OCI-LY1 (cell line): ENCODE data around the gene XRRA1.

Experiments
- H2AFZ ChIP-seq: fragments of 200-600 bp; sonication (generic), shearing (Covaris generic); 2 replicates; pipeline ENCODE4 v1.6.0; 2014; ENCODE audit warnings: antibody characterized with exemption, mild to moderate bottlenecking, low read length
- H3F3A ChIP-seq: fragments of 200-600 bp; sonication (generic), shearing (Covaris generic); 2 replicates; pipeline ENCODE4 v1.6.0; 2014; ENCODE audit warnings: mild to moderate bottlenecking, antibody characterized with exemption, low read length, moderate library complexity; ENCODE audit not compliant: insufficient read depth
- H3K27ac ChIP-seq: fragments of 200-600 bp; sonication (generic); 2 replicates; pipeline ENCODE4 v1.5.1; 2014; ENCODE audit warnings: low read length, mixed run types, mild to moderate bottlenecking, low read depth; ENCODE audit not compliant: poor library complexity, severe bottlenecking
- H3K27me3 ChIP-seq: fragments of 200-600 bp; sonication (generic); 2 replicates; pipeline ENCODE4 v1.6.0; 2014; ENCODE audit warnings: antibody characterized with exemption, mild to moderate bottlenecking, low read length, moderate library complexity; ENCODE audit not compliant: insufficient read depth
- H3K36me3 ChIP-seq: fragments of 200-600 bp; sonication (generic); 2 replicates; pipeline ENCODE4 v1.6.1; 2014; ENCODE audit warnings: mild to moderate bottlenecking, antibody characterized with exemption, low read length, moderate library complexity, mixed read lengths; ENCODE audit not compliant: insufficient read depth
- H3K4me1 ChIP-seq: fragments of 200-600 bp; sonication (generic); 2 replicates; pipeline ENCODE4 v1.5.1; 2014; ENCODE audit warnings: mild to moderate bottlenecking, low read length, moderate library complexity; ENCODE audit not compliant: insufficient read depth, severe bottlenecking
- H3K4me2 ChIP-seq: fragments of 200-600 bp; sonication (generic), shearing (Covaris generic); 2 replicates; pipeline ENCODE4 v1.6.1; 2014; ENCODE audit warnings: low read length
- H3K4me3 ChIP-seq: fragments of 200-600 bp; sonication (generic); 2 replicates; pipeline ENCODE4 v1.5.1; 2014; ENCODE audit warnings: low read length, low read depth, mild to moderate bottlenecking, mixed read lengths; ENCODE audit not compliant: poor library complexity, severe bottlenecking
- H3K79me2 ChIP-seq: fragments of 200-600 bp; shearing (Covaris generic); 2 replicates; pipeline ENCODE4 v1.6.1; 2016; ENCODE audit warnings: mixed run types, low read length, mixed read lengths; ENCODE audit not compliant: insufficient read depth
- H3K9ac ChIP-seq: fragments of 200-600 bp; sonication (generic), shearing (Covaris generic); 2 replicates; pipeline ENCODE4 v1.6.1; 2014; ENCODE audit warnings: mild to moderate bottlenecking, low read length, mixed read lengths
- H3K9me2 ChIP-seq: fragments of 200-600 bp; sonication (generic), shearing (Covaris generic); 2 replicates; pipeline ENCODE4 v1.6.1; 2014; ENCODE audit warnings: low read depth, mild to moderate bottlenecking, low read length, mixed read lengths
- H3K9me3 ChIP-seq: fragments of 200-600 bp; shearing (Covaris generic); 2 replicates; pipeline ENCODE4 v1.6.1; 2014; ENCODE audit warnings: low read length, mixed read lengths
- H4K20me1 ChIP-seq: fragments of 200-600 bp; sonication (generic), shearing (Covaris generic); 2 replicates; pipeline ENCODE4 v1.6.0; 2016; ENCODE audit warnings: mild to moderate bottlenecking, low read length; ENCODE audit not compliant: insufficient read depth
- CTCF ChIP-seq: fragments of 200-600 bp; sonication (generic), shearing (Covaris generic); IDR thresholded peaks from 2 replicates; pipeline ENCODE4 v1.5.1; 2017; ENCODE audit warnings: mild to moderate bottlenecking, antibody characterized with exemption, low read length, moderate library complexity, mixed read lengths
- EZH2 ChIP-seq: fragments of 200-600 bp; sonication (generic), shearing (Covaris generic); IDR thresholded peaks from 2 replicates; pipeline ENCODE4 v1.8.0; 2017; ENCODE audit warnings: borderline replicate concordance, mixed run types, mild to moderate bottlenecking, antibody characterized with exemption, low read length, moderate library complexity, mixed read lengths

The XRRA1 gene

GRCh38 chr11:74935285-74935684, 13.6 kb downstream of the XRRA1 start:
- Histone ChIP-seq H3K79me2 (no peaks in the 10 kb centered on the region), H3K4me1 (no peaks in the 10 kb centered on the region), H3F3A (no peaks in the 10 kb centered on the region), H3K36me3 (peaks cover 62% of the 10 kb centered on the region), H4K20me1 (no peaks in the 10 kb centered on the region), H3K9ac (no peak overlapping the region), H3K4me3 (no peak overlapping the region), H3K27ac (no peak overlapping the region), H3K9me2 (no peaks in the 10 kb centered on the region), H3K9me3 (no peaks in the 10 kb centered on the region), H3K27me3 (no peaks in the 10 kb centered on the region), H2AFZ (no peak overlapping the region), H3K4me2 (no peak overlapping the region)
- TF ChIP-seq EZH2 (no peak), CTCF (no peak)

- Histone ChIP-seq H3K4me3 (no peak overlapping the region), H3K36me3 (peaks cover 77% of the 10 kb centered on the region), H3K9me2 (no peaks in the 10 kb centered on the region), H3K27me3 (no peaks in the 10 kb centered on the region), H3K4me1 (no peaks in the 10 kb centered on the region), H3F3A (no peaks in the 10 kb centered on the region), H3K79me2 (no peaks in the 10 kb centered on the region), H2AFZ (no peak overlapping the region), H4K20me1 (no peaks in the 10 kb centered on the region), H3K9ac (no peak overlapping the region), H3K27ac (no peak overlapping the region), H3K4me2 (no peak overlapping the region), H3K9me3 (no peaks in the 10 kb centered on the region)
- TF ChIP-seq EZH2 = no peak
- no peak for TF ChIP-seq CTCF
Observed at GRCh38 chr11:74933765-74934164, 15.1 kb downstream of the XRRA1 start.

GRCh38 chr11:74932797-74933196, 16.1 kb downstream of the XRRA1 start:
- H3F3A ChIP-seq = no peaks in the 10 kb centered on the region
- H2AFZ ChIP-seq = no peak overlapping the region
- no peaks in the 10 kb centered on the region for H4K20me1 ChIP-seq
- H3K4me2 ChIP-seq = no peak overlapping the region
- no peak overlapping the region for H3K27ac ChIP-seq
- no peaks in the 10 kb centered on the region for H3K27me3 ChIP-seq
- H3K9me3 ChIP-seq = no peaks in the 10 kb centered on the region
- H3K4me3 ChIP-seq = no peak overlapping the region
- no peaks in the 10 kb centered on the region for H3K9me2 ChIP-seq
- H3K4me1 ChIP-seq = no peaks in the 10 kb centered on the region
- H3K36me3 ChIP-seq = peaks cover 77% of the 10 kb centered on the region
- no peak overlapping the region for H3K9ac ChIP-seq
- no peak for TF ChIP-seq EZH2
- no peak for TF ChIP-seq CTCF
- H3K79me2 ChIP-seq = no peaks in the 10 kb centered on the region
